ENCODE results near the gene ARRB1.

DNA sequence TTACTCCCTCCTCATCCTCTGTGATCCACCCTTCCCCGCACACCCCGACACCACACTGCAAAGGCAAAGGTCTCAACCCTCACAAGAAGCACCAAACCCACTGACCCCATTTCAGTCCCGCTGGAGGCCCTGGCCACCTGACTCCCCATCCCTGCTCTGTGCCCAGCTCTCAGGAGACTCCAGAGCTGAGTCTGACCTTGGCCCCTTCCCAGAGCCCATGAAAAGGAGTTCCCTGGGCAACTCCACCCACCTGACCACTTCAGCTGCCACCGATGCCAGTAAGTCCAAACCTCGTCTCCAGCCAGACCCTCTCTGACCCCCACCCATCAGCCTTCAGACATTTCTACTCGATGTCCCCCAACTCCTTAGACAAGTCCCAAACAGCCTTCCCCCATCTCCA is 45.5 kb downstream of the ARRB1 start:
- TF ChIP-seq, protein P1, sequence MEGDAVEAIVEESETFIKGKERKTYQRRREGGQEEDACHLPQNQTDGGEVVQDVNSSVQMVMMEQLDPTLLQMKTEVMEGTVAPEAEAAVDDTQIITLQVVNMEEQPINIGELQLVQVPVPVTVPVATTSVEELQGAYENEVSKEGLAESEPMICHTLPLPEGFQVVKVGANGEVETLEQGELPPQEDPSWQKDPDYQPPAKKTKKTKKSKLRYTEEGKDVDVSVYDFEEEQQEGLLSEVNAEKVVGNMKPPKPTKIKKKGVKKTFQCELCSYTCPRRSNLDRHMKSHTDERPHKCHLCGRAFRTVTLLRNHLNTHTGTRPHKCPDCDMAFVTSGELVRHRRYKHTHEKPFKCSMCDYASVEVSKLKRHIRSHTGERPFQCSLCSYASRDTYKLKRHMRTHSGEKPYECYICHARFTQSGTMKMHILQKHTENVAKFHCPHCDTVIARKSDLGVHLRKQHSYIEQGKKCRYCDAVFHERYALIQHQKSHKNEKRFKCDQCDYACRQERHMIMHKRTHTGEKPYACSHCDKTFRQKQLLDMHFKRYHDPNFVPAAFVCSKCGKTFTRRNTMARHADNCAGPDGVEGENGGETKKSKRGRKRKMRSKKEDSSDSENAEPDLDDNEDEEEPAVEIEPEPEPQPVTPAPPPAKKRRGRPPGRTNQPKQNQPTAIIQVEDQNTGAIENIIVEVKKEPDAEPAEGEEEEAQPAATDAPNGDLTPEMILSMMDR (IDR thresholded peaks at IDR 0.05) = no peak
- TF ChIP-seq NFIC (IDR thresholded peaks at IDR 0.05; ENCODE audit: borderline replicate concordance) (no peak), POLR2AphosphoS5 (IDR thresholded peaks at IDR 0.05; ENCODE audit: low read depth, low read length) (no peak), TAF1 (IDR thresholded peaks at IDR 0.05; ENCODE audit: borderline replicate concordance, low read depth, low read length) (no peak), JUND (IDR thresholded peaks at IDR 0.05) (no peak), RAD21 (IDR thresholded peaks at IDR 0.05; ENCODE audit: low read length) (no peak), EP300 (IDR thresholded peaks at IDR 0.05; ENCODE audit: borderline replicate concordance in 1 of 2, low read depth in 1 of 2, low read length in 1 of 2) (no peak), SMC3 (IDR thresholded peaks at IDR 0.05; ENCODE audit: low read depth, low read length) (no peak)
- TF ChIP-seq, protein P2, sequence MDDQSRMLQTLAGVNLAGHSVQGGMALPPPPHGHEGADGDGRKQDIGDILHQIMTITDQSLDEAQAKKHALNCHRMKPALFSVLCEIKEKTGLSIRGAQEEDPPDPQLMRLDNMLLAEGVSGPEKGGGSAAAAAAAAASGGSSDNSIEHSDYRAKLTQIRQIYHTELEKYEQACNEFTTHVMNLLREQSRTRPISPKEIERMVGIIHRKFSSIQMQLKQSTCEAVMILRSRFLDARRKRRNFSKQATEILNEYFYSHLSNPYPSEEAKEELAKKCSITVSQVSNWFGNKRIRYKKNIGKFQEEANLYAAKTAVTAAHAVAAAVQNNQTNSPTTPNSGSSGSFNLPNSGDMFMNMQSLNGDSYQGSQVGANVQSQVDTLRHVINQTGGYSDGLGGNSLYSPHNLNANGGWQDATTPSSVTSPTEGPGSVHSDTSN (IDR thresholded peaks at IDR 0.05) = no peak
- TF ChIP-seq, protein P3, sequence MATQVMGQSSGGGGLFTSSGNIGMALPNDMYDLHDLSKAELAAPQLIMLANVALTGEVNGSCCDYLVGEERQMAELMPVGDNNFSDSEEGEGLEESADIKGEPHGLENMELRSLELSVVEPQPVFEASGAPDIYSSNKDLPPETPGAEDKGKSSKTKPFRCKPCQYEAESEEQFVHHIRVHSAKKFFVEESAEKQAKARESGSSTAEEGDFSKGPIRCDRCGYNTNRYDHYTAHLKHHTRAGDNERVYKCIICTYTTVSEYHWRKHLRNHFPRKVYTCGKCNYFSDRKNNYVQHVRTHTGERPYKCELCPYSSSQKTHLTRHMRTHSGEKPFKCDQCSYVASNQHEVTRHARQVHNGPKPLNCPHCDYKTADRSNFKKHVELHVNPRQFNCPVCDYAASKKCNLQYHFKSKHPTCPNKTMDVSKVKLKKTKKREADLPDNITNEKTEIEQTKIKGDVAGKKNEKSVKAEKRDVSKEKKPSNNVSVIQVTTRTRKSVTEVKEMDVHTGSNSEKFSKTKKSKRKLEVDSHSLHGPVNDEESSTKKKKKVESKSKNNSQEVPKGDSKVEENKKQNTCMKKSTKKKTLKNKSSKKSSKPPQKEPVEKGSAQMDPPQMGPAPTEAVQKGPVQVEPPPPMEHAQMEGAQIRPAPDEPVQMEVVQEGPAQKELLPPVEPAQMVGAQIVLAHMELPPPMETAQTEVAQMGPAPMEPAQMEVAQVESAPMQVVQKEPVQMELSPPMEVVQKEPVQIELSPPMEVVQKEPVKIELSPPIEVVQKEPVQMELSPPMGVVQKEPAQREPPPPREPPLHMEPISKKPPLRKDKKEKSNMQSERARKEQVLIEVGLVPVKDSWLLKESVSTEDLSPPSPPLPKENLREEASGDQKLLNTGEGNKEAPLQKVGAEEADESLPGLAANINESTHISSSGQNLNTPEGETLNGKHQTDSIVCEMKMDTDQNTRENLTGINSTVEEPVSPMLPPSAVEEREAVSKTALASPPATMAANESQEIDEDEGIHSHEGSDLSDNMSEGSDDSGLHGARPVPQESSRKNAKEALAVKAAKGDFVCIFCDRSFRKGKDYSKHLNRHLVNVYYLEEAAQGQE (IDR thresholded peaks at IDR 0.05; ENCODE audit: low read depth, low read length) = no peak
- TF ChIP-seq, protein P4, sequence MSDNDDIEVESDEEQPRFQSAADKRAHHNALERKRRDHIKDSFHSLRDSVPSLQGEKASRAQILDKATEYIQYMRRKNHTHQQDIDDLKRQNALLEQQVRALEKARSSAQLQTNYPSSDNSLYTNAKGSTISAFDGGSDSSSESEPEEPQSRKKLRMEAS (IDR thresholded peaks at IDR 0.05; ENCODE audit: low read depth) = no peak

Data from SK-N-SH (cell line).